AG10803 (cell line): ENCODE results near the gene SORL1.
A peak's percentile ranks its signal among the peaks of the same experiment; 100 is the strongest.

Experiments
- DNase-seq: peaks from one replicate; pipeline ENCODE4 v3.0.0; 2010; ENCODE audit warnings: low read depth
- H3K4me3 ChIP-seq: 2 replicates; pipeline ENCODE4 v1.5.1; 2011; ENCODE audit warnings: mild to moderate bottlenecking, low read length, control low read depth
- TF ChIP-seq, protein P1 (sequence below): conservative IDR thresholded peaks from 2 replicates; pipeline ENCODE4 v1.5.1; 2011; ENCODE audit warnings: mild to moderate bottlenecking, low read length, control low read depth, inconsistent platforms

The SORL1 gene

DNA sequence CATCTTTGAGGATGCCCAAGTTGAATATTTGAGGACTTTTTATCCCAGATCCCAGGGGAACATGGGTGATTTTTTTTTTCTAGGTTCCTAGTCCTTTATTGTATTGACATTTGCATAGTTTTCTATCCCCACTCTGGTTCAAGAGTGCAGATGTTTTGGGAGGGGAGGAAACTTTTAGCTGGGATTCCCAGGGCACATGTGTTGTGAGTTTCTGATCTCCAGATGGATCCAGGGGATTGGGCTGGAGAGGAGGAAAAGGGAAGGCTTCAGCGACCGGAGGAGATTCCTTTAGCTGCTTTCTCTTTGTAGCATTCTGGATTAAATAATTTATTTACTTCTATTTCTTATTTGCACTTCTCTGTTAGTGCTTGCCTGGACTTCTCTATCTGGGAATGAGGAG is 15.4 kb downstream of the SORL1 start:
- DNase-seq, result peak; percentile 20
- TF ChIP-seq, protein P1, sequence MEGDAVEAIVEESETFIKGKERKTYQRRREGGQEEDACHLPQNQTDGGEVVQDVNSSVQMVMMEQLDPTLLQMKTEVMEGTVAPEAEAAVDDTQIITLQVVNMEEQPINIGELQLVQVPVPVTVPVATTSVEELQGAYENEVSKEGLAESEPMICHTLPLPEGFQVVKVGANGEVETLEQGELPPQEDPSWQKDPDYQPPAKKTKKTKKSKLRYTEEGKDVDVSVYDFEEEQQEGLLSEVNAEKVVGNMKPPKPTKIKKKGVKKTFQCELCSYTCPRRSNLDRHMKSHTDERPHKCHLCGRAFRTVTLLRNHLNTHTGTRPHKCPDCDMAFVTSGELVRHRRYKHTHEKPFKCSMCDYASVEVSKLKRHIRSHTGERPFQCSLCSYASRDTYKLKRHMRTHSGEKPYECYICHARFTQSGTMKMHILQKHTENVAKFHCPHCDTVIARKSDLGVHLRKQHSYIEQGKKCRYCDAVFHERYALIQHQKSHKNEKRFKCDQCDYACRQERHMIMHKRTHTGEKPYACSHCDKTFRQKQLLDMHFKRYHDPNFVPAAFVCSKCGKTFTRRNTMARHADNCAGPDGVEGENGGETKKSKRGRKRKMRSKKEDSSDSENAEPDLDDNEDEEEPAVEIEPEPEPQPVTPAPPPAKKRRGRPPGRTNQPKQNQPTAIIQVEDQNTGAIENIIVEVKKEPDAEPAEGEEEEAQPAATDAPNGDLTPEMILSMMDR, result no peak
- no peak overlapping the region for H3K4me3 ChIP-seq

DNA sequence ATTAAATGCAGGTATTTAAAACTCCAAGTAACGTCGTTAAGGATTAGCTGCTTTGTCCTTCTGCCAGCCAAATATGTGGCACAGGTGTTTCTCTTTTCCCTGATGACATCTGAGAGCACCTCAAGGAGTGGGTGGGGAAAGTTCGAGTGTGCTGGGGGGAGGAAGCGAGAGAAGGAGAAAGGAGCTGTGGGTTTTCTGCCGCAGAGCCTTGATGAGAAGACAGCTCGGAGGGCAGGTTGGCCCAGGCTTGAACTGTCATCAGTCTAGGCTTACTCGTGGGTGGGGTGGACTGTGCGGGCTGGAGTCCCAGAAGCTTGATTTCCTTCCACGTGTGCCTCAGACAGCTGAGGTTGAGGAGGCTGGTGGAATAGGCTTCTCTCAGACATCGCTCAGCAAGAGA is 15.9 kb downstream of the SORL1 start:
- DNase-seq, result no peak

DNA sequence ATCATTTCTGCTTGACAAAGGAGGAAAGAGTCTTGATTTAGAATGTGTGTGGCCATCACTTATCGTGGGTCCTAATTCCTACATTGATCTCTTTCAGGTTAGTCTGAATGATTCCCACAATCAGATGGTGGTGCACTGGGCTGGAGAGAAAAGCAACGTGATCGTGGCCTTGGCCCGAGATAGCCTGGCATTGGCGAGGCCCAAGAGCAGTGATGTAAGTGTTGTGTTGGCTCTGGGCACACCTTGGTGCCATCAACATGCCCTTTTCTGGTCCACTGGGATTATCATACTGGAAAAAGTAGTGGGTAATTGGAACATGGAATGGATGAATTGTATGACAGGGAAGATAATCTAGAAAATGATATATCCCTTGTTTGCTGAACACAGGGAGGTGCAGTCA is 17.8 kb downstream of the SORL1 start:
- TF ChIP-seq, protein P1, result no peak
- no peak for DNase-seq
- no peak overlapping the region for H3K4me3 ChIP-seq

More for the DNA sequence above, 15.9 kb downstream of the SORL1 start:
- TF ChIP-seq, protein P1, result no peak
- no peak overlapping the region for H3K4me3 ChIP-seq

DNA sequence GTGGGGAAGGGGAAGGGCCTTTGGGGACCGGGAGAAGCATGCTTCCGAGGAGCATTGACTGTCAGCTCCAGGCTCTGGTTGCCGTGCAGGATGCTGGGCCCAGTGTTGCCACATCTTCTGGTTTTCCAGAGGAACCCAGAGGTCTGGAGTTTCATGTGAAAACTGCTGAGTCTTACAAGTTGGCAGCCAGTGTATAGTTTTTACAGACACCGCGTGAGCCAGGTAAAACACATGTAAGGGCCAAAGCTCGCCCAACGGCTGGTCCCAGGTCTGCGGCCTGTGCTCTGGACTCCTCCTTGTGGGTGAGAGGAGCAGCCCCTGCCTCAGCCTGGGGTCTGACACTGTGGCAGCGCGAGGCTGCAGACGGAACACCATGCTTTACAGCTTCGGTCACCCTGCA is 19.1 kb downstream of the SORL1 start:
- TF ChIP-seq, protein P1, result no peak

DNA sequence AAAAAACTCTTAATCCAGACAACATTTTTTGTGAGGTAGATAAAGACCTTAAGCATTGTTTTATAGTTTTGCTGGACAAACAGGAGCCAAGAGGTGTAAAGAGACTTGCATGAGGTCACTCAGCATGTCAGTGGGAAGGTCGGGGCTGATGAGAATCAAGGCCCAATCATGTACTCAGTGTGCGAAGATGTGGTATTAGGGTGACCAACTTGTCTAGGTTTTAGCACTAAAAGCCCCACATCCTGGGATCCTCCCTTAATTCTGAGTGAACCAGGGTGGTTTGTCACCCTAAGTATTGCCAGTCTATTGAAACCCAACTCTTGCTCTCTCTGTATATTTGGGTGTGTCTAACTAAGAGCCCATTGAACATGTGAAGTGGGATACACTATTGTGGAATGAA is 20.2 kb downstream of the SORL1 start:
- no peak for DNase-seq
- H3K4me3 ChIP-seq, result no peak overlapping the region
- TF ChIP-seq, protein P1, result no peak

More for the DNA sequence above, 19.1 kb downstream of the SORL1 start:
- H3K4me3 ChIP-seq, result no peak overlapping the region
- no peak for DNase-seq

DNA sequence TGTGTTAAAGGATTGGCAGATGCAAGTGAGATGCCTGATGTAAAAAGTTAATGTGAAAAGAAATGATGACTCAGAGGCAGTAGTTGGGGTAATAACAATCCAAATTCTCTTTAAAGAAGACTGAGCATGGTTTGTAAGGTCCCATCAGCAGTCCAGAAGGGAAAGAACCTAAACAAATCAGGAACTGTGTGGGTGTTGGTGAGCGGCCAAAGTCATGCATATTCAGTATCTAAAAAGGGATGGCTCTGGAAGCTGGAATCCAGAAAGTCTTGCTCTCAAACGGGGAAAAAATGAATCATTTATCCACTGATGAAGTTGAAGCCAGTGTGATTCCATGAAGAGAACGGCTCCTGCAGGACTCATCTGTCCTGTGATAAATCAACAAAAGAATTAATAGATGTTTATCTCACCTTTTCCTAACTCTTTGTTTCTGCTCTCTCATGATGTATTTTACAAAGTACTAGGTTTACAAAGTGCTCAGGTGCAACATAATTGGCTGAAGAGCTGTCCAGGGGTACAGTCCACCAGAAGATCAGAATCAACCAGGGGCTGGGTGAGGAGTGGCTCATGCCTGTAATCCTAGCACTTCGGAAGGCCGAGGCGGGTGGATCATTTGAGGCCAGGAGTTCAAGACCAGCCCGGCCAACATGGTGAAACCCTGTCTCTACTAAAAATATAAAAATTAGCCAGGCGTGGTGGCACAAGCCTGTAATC is 21.1 kb downstream of the SORL1 start:
- H3K4me3 ChIP-seq, result no peak overlapping the region
- DNase-seq, result peak; percentile 46
- TF ChIP-seq, protein P1, result no peak

DNA sequence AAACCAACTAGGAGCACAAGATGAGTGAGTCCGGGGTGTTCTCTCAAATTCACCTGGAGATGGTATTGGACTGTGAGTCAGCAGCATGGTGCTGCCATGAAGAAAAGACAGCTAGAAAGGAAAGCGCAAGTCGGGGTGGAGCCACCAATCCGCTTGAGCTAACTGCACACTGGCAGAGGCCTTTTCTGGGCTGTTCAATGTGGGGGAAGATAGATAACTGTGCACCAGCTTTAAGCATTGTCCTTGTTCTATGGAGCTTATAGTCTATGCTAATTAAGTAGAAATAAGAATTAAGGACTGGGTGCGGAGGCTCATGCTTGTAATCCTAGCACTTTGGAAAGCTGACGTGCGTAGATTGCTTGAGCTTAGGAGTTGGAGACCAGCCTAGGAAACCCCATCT is 22.6 kb downstream of the SORL1 start:
- no peak overlapping the region for H3K4me3 ChIP-seq
- no peak for DNase-seq
- TF ChIP-seq, protein P1, result no peak
